H1 (cell line): Measurements from ENCODE around the gene NAV2. TPM values are rescaled to one million over a fixed set of nuclear protein-coding genes. Genes with fewer than 3 reads are reported as not detected.

Experiments
- ASH2L ChIP-seq: fragments of 200-600, 300-600 bp; sonication (generic); IDR thresholded peaks from one replicate; pipeline ENCODE4 v1.7.1; 2017; ENCODE audit warnings: low read length
- BCL11A ChIP-seq, 2 experiments: IDR thresholded peaks; one replicate each; pipeline ENCODE4 v1.6.1; 2011; ENCODE audit warnings: low read depth in 2 of 2, low read length in 2 of 2, mild to moderate bottlenecking in 2 of 2
- BRCA1 ChIP-seq: IDR thresholded peaks from 2 replicates; pipeline ENCODE4 v1.6.1; 2012; ENCODE audit warnings: low read depth, low read length, improper control_type of control experiment
- CHD7 ChIP-seq: fragments of 300-600 bp; sonication (generic); IDR thresholded peaks from 2 replicates; pipeline ENCODE4 v1.7.1; 2012; ENCODE audit warnings: low read length, moderate library complexity, mild to moderate bottlenecking, inconsistent platforms; ENCODE audit not compliant: insufficient replicate concordance
- KDM4A ChIP-seq: IDR thresholded peaks from one replicate; pipeline ENCODE4 v1.7.1; 2012; ENCODE audit warnings: low read depth, mild to moderate bottlenecking, moderate library complexity, low read length, inconsistent platforms; ENCODE audit not compliant: severe bottlenecking
- MAFK ChIP-seq: IDR thresholded peaks from 2 replicates; pipeline ENCODE4 v1.6.1; 2012; ENCODE audit warnings: low read depth, mild to moderate bottlenecking, improper control_type of control experiment, low read length
- RXRA ChIP-seq: IDR thresholded peaks from 2 replicates; pipeline ENCODE4 v1.6.1; 2011; ENCODE audit warnings: low read depth, mild to moderate bottlenecking, low read length, moderate library complexity; ENCODE audit not compliant: insufficient read depth
- YY1 ChIP-seq: IDR thresholded peaks from 2 replicates; pipeline ENCODE4 v1.6.1; 2011; ENCODE audit warnings: low read depth, mild to moderate bottlenecking, low read length
- polyA plus RNA-seq, 7 experiments: library from polyadenylated mRNA; depleted of rRNA in 3 of 7; stranded (reverse) in 5 of 7; unstranded in 2 of 7; fragments of >200 nt in 5 of 7; fragments of 200-250 nt in 2 of 7; gene quantifications; 1 replicate in 5 of 7; 2 replicates in 1 of 7; 4 replicates in 1 of 7; pipeline versions ENCODE4 v1.2.1 to v1.2.3, GENCODE V29; 2011 to 2013; ENCODE audit warnings: missing spikeins in 2 of 7, mixed read lengths in 2 of 7
- total RNA-seq: library from RNA; stranded (reverse); fragmentation: NEBNext Ultra II Directional; extraction: Animal tissue kit (Norgen Biotek cat#: 25700); gene quantifications from 2 replicates; pipeline ENCODE4 v1.2.1, GENCODE V29; 2021

NAV2 gene
- total and polyA plus RNA-seq, 2 of the 8 experiments (the other 6 are each of a cell fraction or from before 2014, with no cell fraction given) = 35.6 to 73.6 TPM

- TF ChIP-seq CHD7 = no peak
- TF ChIP-seq BRCA1 = no peak
- TF ChIP-seq YY1 = no peak
- no peak for TF ChIP-seq RXRA
- TF ChIP-seq MAFK = no peak
- TF ChIP-seq KDM4A = no peak
- no peak for TF ChIP-seq ASH2L
- no peak for TF ChIP-seq BCL11A (IDR thresholded peaks at IDR 0.05; ENCODE audit: low read depth in 2 of 2, low read length in 2 of 2)
Observed at GRCh38 chr11:19687392-19687791, 25.2 kb upstream of the NAV2 start (continued).
